H9 (cell line): ENCODE measurements around the gene MKNK2. TPM values are rescaled to one million over a fixed set of nuclear protein-coding genes. Genes with fewer than 3 reads are reported as not detected.

Experiments
- DNase-seq: peaks from one replicate; pipeline ENCODE4 v3.0.0-alpha.2; 2017
- H2AFZ ChIP-seq: one replicate; pipeline ENCODE4 v1.6.1; 2013; ENCODE audit warnings: mild to moderate bottlenecking, low read length, control low read depth, moderate library complexity
- H2AK5ac ChIP-seq: 2 replicates; pipeline ENCODE4 v1.6.1; 2013; ENCODE audit warnings: low read length, control low read depth, mixed read lengths; ENCODE audit not compliant: insufficient read length
- H2BK120ac ChIP-seq: one replicate; pipeline ENCODE4 v1.6.1; 2013; ENCODE audit warnings: low read depth, mild to moderate bottlenecking, low read length, control low read depth, inconsistent platforms; ENCODE audit not compliant: poor library complexity, severe bottlenecking
- H2BK12ac ChIP-seq: 2 replicates; pipeline ENCODE4 v1.6.1; 2013; ENCODE audit warnings: low read length, control low read depth, mixed read lengths, low read depth; ENCODE audit not compliant: insufficient read length
- H2BK15ac ChIP-seq: 2 replicates; pipeline ENCODE4 v1.6.1; 2013; ENCODE audit warnings: low read depth, low read length, control low read depth
- H2BK20ac ChIP-seq: one replicate; pipeline ENCODE4 v1.6.1; 2013; ENCODE audit warnings: low read depth, mild to moderate bottlenecking, low read length, control low read depth, inconsistent platforms; ENCODE audit not compliant: poor library complexity, severe bottlenecking
- H2BK5ac ChIP-seq: 2 replicates; pipeline ENCODE4 v1.6.1; 2013; ENCODE audit warnings: low read length, control low read depth, mixed read lengths; ENCODE audit not compliant: insufficient read length
- H3K14ac ChIP-seq: 2 replicates; pipeline ENCODE4 v1.6.1; 2013; ENCODE audit warnings: low read length, control low read depth; ENCODE audit not compliant: insufficient read depth
- H3K18ac ChIP-seq: 2 replicates; pipeline ENCODE4 v1.6.1; 2013; ENCODE audit warnings: low read depth, mild to moderate bottlenecking, mixed read lengths, low read length, control low read depth; ENCODE audit not compliant: insufficient read length
- H3K23ac ChIP-seq: 2 replicates; pipeline ENCODE4 v1.6.1; 2013; ENCODE audit warnings: low read length, control low read depth, mixed read lengths, low read depth; ENCODE audit not compliant: insufficient read length
- H3K23me2 ChIP-seq: 2 replicates; pipeline ENCODE4 v1.6.1; 2013; ENCODE audit warnings: low read depth, mild to moderate bottlenecking, mixed read lengths, low read length, control low read depth; ENCODE audit not compliant: insufficient read length, poor library complexity, severe bottlenecking
- H3K27ac ChIP-seq: 2 replicates; pipeline ENCODE4 v1.5.1; 2013; ENCODE audit warnings: low read length, control low read depth, mixed read lengths, low read depth; ENCODE audit not compliant: insufficient read length
- H3K27me3 ChIP-seq: 2 replicates; pipeline ENCODE4 v1.6.1; 2013; ENCODE audit warnings: low read length, control low read depth, inconsistent platforms; ENCODE audit not compliant: insufficient read depth
- H3K4ac ChIP-seq: 2 replicates; pipeline ENCODE4 v1.6.1; 2013; ENCODE audit warnings: low read depth, mild to moderate bottlenecking, control low read depth, inconsistent platforms, low read length, moderate library complexity
- H3K4me1 ChIP-seq: 2 replicates; pipeline ENCODE4 v1.6.1; 2013; ENCODE audit warnings: low read length, control low read depth, inconsistent platforms; ENCODE audit not compliant: insufficient read depth
- H3K4me2 ChIP-seq: 2 replicates; pipeline ENCODE4 v1.6.1; 2013; ENCODE audit warnings: low read length, control low read depth, mixed read lengths; ENCODE audit not compliant: insufficient read length, insufficient read depth
- H3K56ac ChIP-seq: 2 replicates; pipeline ENCODE4 v1.6.1; 2013; ENCODE audit warnings: low read depth, mild to moderate bottlenecking, mixed read lengths, low read length, control low read depth; ENCODE audit not compliant: insufficient read length
- H3K79me1 ChIP-seq: 2 replicates; pipeline ENCODE4 v1.6.1; 2013; ENCODE audit warnings: low read depth, mild to moderate bottlenecking, moderate library complexity, low read length, control low read depth, inconsistent platforms; ENCODE audit not compliant: insufficient read depth, poor library complexity, severe bottlenecking
- H3K79me2 ChIP-seq: 2 replicates; pipeline ENCODE4 v1.6.1; 2013; ENCODE audit warnings: low read length, control low read depth, inconsistent platforms; ENCODE audit not compliant: insufficient read depth
- H3K9ac ChIP-seq: 2 replicates; pipeline ENCODE4 v1.6.1; 2013; ENCODE audit warnings: low read length, control low read depth, mixed read lengths; ENCODE audit not compliant: insufficient read length; ENCODE audit errors: extremely low read depth
- H3K9me3 ChIP-seq: one replicate; pipeline ENCODE4 v1.6.1; 2013; ENCODE audit warnings: low read depth, low read length, inconsistent platforms; ENCODE audit not compliant: control insufficient read depth
- H3T11ph ChIP-seq: one replicate; pipeline ENCODE4 v1.6.1; 2013; ENCODE audit warnings: mild to moderate bottlenecking, low read length, control low read depth, inconsistent platforms
- H4K20me1 ChIP-seq: one replicate; pipeline ENCODE4 v1.6.1; 2013; ENCODE audit not compliant: control insufficient read depth, insufficient read length, insufficient read depth
- H4K5ac ChIP-seq: 2 replicates; pipeline ENCODE4 v1.6.1; 2013; ENCODE audit warnings: low read depth, mild to moderate bottlenecking, mixed read lengths, low read length, control low read depth; ENCODE audit not compliant: insufficient read length
- H4K8ac ChIP-seq: replicated peaks from 2 replicates; pipeline ENCODE4 v1.6.1; 2013; ENCODE audit warnings: low read length, control low read depth, mixed read lengths, low read depth; ENCODE audit not compliant: insufficient read length
- H4K91ac ChIP-seq: 2 replicates; pipeline ENCODE4 v1.6.1; 2013; ENCODE audit warnings: low read depth, mild to moderate bottlenecking, moderate library complexity, mixed read lengths, low read length, control low read depth; ENCODE audit not compliant: insufficient read length
- H3K27ac Mint-ChIP-seq, 3 experiments: 2 replicates in 2 of 3; 3 replicates in 1 of 3; pipeline ENCODE4 v1.8.0; 2020 to 2021; ENCODE audit warnings: mixed read lengths in 3 of 3, mild to moderate bottlenecking in 1 of 3, moderate library complexity in 1 of 3
- H3K27me3 Mint-ChIP-seq: 2 replicates; pipeline ENCODE4 v1.8.0; 2021; ENCODE audit warnings: low read depth, mild to moderate bottlenecking, moderate library complexity, mixed read lengths
- H3K36me3 Mint-ChIP-seq, 3 experiments: 2 replicates in 2 of 3; 3 replicates in 1 of 3; pipeline ENCODE4 v1.8.0; 2020 to 2021; ENCODE audit warnings: low read depth in 3 of 3, mixed read lengths in 3 of 3; ENCODE audit not compliant: insufficient read depth in 1 of 3
- H3K4me1 Mint-ChIP-seq, 2 experiments: 2 replicates each; pipeline ENCODE4 v1.8.0; 2020; ENCODE audit warnings: mixed read lengths in 2 of 2
- H3K4me3 Mint-ChIP-seq, 2 experiments: 2 replicates in 1 of 2; 3 replicates in 1 of 2; pipeline ENCODE4 v1.8.0; 2020 to 2021; ENCODE audit warnings: mild to moderate bottlenecking in 2 of 2, mixed read lengths in 2 of 2, moderate library complexity in 1 of 2
- H3K9me3 Mint-ChIP-seq, 2 experiments: 2 replicates in 1 of 2; 3 replicates in 1 of 2; pipeline ENCODE4 v1.8.0; 2020; ENCODE audit warnings: mild to moderate bottlenecking in 2 of 2, mixed read lengths in 2 of 2, moderate library complexity in 1 of 2
- WGBS: extraction: QIAGEN DNeasy Blood & Tissue Kit; methylation state at CpG from one replicate; pipeline ENCODE4 v1.1.7; 2013; ENCODE audit warnings: missing lambda C conversion rate, low lambda C conversion rate, mixed read lengths; ENCODE audit not compliant: insufficient read length; ENCODE audit errors: extremely low coverage; 5-methylcytosine and 5-hydroxymethylcytosine counted together
- total RNA-seq: library from RNA; stranded (reverse); gene quantifications from 2 replicates; pipeline ENCODE4 v1.2.1, GENCODE V29; 2021
- TF ChIP-seq, protein P1 (sequence below): fragments of 200-600 bp; sonication (generic); conservative IDR thresholded peaks from 3 replicates; pipeline ENCODE4 v1.8.0; 2021; ENCODE audit warnings: antibody characterized with exemption, mild to moderate bottlenecking

Gene MKNK2
- total RNA-seq, 1 experiment from 2014 or later = 153 TPM

DNA sequence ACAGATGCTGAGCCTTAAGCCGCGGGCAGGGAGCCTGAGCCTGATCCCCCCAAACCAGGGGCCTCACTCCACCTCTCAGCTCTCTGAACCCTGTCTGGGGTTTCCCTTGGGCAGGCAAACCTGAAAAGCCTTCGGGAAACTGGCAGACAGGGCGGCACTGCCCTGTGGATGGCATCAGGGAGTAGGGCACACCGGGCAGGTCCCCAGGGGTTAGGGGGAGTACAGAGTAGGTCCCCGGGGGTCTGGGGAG, 9.7 kb downstream of the MKNK2 start:
- H3K9ac ChIP-seq = no peak overlapping the region
- no peaks in the 10 kb centered on the region for H3K79me2 ChIP-seq
- no peaks in the 10 kb centered on the region; the same call in 1 of the 2 replicates for H3K4me1 ChIP-seq
- Mint-ChIP-seq H3K4me3 (no peak overlapping the region), H3K27me3 (no peaks in the 10 kb centered on the region), H3K36me3 (peaks cover 7 to 31% (median 27%) of the 10 kb centered on the region in 3 experiments), H3K27ac (peak overlapping the region; percentile 18 to 88 (median 53); a peak in 3 of 7 replicates), H3K4me1 (peaks cover 8 to 19% of the 10 kb centered on the region in 2 experiments), H3K9me3 (peaks cover 0 to under 1% of the 10 kb centered on the region in 2 experiments; a peak in 1 of 5 replicates)
- no peak for DNase-seq
- WGBS = no CpG with 5 or more reads among the region's 6 CpGs
- H3K9me3 ChIP-seq = no peaks in the 10 kb centered on the region
- no peaks in the 10 kb centered on the region for H3K27me3 ChIP-seq
- no peak overlapping the region for H2BK12ac ChIP-seq
- H2BK15ac ChIP-seq = no peak overlapping the region
- H3K56ac ChIP-seq = no peak overlapping the region
- no peak overlapping the region for H2BK20ac ChIP-seq
- no peak overlapping the region for H3T11ph ChIP-seq
- H3K14ac ChIP-seq = peak overlapping the region; percentile 43; the same call in 1 of the 2 replicates
- H2AK5ac ChIP-seq = no peak overlapping the region
- no peaks in the 10 kb centered on the region for H3K23me2 ChIP-seq
- no peak overlapping the region for H2BK5ac ChIP-seq
- peak overlapping the region; percentile 47 for H3K18ac ChIP-seq
- no peak overlapping the region for H3K4me2 ChIP-seq
- no peak overlapping the region for H4K5ac ChIP-seq
- peaks cover 4% of the 10 kb centered on the region for H3K79me1 ChIP-seq
- H2BK120ac ChIP-seq = no peak overlapping the region
- TF ChIP-seq, protein P1, sequence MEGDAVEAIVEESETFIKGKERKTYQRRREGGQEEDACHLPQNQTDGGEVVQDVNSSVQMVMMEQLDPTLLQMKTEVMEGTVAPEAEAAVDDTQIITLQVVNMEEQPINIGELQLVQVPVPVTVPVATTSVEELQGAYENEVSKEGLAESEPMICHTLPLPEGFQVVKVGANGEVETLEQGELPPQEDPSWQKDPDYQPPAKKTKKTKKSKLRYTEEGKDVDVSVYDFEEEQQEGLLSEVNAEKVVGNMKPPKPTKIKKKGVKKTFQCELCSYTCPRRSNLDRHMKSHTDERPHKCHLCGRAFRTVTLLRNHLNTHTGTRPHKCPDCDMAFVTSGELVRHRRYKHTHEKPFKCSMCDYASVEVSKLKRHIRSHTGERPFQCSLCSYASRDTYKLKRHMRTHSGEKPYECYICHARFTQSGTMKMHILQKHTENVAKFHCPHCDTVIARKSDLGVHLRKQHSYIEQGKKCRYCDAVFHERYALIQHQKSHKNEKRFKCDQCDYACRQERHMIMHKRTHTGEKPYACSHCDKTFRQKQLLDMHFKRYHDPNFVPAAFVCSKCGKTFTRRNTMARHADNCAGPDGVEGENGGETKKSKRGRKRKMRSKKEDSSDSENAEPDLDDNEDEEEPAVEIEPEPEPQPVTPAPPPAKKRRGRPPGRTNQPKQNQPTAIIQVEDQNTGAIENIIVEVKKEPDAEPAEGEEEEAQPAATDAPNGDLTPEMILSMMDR = no peak
- H4K8ac ChIP-seq = no peak overlapping the region
- no peak overlapping the region for H3K27ac ChIP-seq
- peaks cover 4% of the 10 kb centered on the region for H4K20me1 ChIP-seq
- no peak overlapping the region for H3K23ac ChIP-seq
- H2AFZ ChIP-seq = no peak overlapping the region
- H3K4ac ChIP-seq = peak overlapping the region; percentile 25; the same call in 1 of the 2 replicates
- peak overlapping the region; percentile 52 for H4K91ac ChIP-seq
